ENCODE results near the gene NRCAM. TPM values are rescaled to one million over a fixed set of nuclear protein-coding genes. Genes with fewer than 3 reads are reported as not detected.

Gene NRCAM
- total RNA-seq, 4 donors from 2014 or later, result 10.1 to 19.5 (median 13.0) TPM

GRCh38 chr7:108430664-108431063, 25.6 kb downstream of the NRCAM start:
- no peaks in the 10 kb centered on the region for H3K36me3 ChIP-seq
- no peak overlapping the region for H3K27ac ChIP-seq
- H3K9me3 ChIP-seq, result no peaks in the 10 kb centered on the region
- WGBS, 2 donors, result 54 to 58% methylated on average over 1 of the region's 1 CpG
- TF ChIP-seq POLR2A (IDR thresholded peaks at IDR 0.05) (no peak), CTCF (IDR thresholded peaks at IDR 0.05) (no peak)
- DNase-seq, result no peak
- H3K27me3 ChIP-seq, result no peaks in the 10 kb centered on the region
- no peak overlapping the region for H3K4me3 ChIP-seq (replicated peaks in 1 of 3)
- no peaks in the 10 kb centered on the region for H3K4me1 ChIP-seq
- intact Hi-C loops (cut with DNase I), result no loop called here

- no peak overlapping the region for H3K4me3 ChIP-seq (replicated peaks in 1 of 3)
These were observed 28.5 kb downstream of the NRCAM start for GRCh38 chr7:108427766-108428165.

GRCh38 chr7:108425714-108426275, 30.4 kb downstream of the NRCAM start:
- H3K4me1 ChIP-seq, result peaks cover 3 to 7% of the 10 kb centered on the region in 2 donors
- no peaks in the 10 kb centered on the region for H3K27me3 ChIP-seq
- WGBS, 2 donors, result 75 to 77% methylated on average over 2 of the region's 2 CpGs
- no peak for DNase-seq
- H3K27ac ChIP-seq, result no peak overlapping the region
- no peak overlapping the region for H3K4me3 ChIP-seq (replicated peaks in 1 of 3)
- TF ChIP-seq CTCF (IDR thresholded peaks at IDR 0.05) (no peak), POLR2A (IDR thresholded peaks at IDR 0.05) (no peak)
- intact Hi-C loops (cut with DNase I), result no loop called here
- H3K36me3 ChIP-seq, result no peaks in the 10 kb centered on the region
- no peaks in the 10 kb centered on the region for H3K9me3 ChIP-seq

More at GRCh38 chr7:108427766-108428165, 28.5 kb downstream of the NRCAM start:
- no peaks in the 10 kb centered on the region for H3K27me3 ChIP-seq
- WGBS, 2 donors, result 68 to 69% methylated on average over 1 of the region's 1 CpG
- no peak for TF ChIP-seq POLR2A (IDR thresholded peaks at IDR 0.05)
- no peak for TF ChIP-seq CTCF (IDR thresholded peaks at IDR 0.05)
- no peaks in the 10 kb centered on the region for H3K4me1 ChIP-seq
- H3K36me3 ChIP-seq, result no peaks in the 10 kb centered on the region
- H3K27ac ChIP-seq, result no peak overlapping the region
- no peak for DNase-seq
- intact Hi-C loops (cut with DNase I), result no loop called here
- no peaks in the 10 kb centered on the region for H3K9me3 ChIP-seq

DNA sequence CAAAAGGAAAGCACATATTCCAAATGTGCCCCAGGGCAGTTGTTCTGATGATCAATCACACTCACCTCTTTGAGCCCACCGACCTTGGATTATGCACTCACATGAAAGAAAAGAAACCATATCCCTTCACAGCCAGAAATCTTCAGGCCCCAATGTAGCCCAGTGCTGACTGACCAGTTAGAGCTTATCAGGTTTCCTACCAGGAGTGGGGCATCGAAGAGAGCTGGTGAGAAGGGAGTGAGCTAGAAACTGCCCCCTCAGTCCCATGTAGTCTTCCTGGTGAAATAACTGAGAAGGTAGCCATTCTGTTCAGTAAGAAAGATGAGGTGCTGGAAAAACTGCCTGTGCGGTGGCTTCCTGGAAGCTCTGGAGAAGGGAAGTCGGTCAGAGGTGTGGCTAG, 32.2 kb downstream of the NRCAM start:
- 83 to 85% methylated on average over 4 of the region's 4 CpGs for WGBS, 2 donors
- Histone ChIP-seq H3K27ac (no peak overlapping the region), H3K4me3 (replicated peaks in 1 of 3) (no peak overlapping the region), H3K4me1 (peaks cover 3 to 7% of the 10 kb centered on the region in 2 donors), H3K9me3 (no peaks in the 10 kb centered on the region), H3K27me3 (no peaks in the 10 kb centered on the region), H3K36me3 (no peaks in the 10 kb centered on the region)
- intact Hi-C loops (cut with DNase I), result no loop called here
- DNase-seq, result no peak
- TF ChIP-seq POLR2A (IDR thresholded peaks at IDR 0.05) (no peak), CTCF (IDR thresholded peaks at IDR 0.05) (no peak)

DNA sequence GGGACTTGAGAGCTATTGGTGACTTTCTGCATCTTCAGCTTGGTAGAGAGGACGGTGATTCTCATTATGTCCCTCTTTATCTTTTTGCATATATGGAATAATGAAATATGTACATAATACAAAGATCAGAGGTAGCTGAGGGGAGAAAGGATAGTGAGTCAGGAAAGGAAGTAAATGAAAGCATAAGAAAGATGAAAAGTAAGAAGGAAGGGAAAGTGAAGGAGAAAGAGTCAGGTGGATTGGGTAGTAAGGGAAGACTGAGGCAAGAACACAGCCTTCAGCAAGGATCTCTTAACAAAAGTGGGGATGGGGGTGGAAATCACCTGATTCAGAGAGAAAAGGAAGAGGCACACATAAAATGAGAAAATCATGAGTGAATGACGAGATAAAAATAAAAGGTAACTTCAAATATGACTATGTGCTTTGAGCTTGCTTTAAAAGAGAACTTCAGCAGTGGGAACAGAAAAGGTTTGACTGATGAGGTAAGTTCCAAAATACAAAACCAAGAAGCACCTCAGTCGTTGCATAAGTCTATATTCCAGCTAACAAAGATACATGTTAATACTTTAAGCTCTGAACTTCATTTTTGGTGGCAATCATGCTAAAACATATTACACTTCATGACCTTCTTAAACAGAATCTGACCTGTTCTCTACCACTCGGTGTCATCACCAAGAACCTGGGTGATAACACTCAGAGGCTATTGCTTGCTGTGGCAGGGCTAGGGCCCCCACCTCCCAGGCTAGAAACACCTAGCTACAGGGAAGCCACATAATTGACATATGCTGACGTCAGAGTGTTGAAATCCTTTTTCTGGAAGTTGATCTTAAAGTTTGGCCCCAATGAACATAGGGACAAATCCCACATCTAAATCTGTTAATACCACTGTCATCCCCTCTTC, 32.9 kb downstream of the NRCAM start:
- no peaks in the 10 kb centered on the region for H3K27me3 ChIP-seq
- intact Hi-C loops (cut with DNase I), result no loop called here
- H3K9me3 ChIP-seq, result no peaks in the 10 kb centered on the region
- DNase-seq, result no peak
- H3K27ac ChIP-seq, result no peak overlapping the region
- WGBS, 2 donors, result 90 to 92% methylated on average over 5 of the region's 5 CpGs
- TF ChIP-seq CTCF (IDR thresholded peaks at IDR 0.05), result no peak
- H3K36me3 ChIP-seq, result no peaks in the 10 kb centered on the region
- no peak overlapping the region for H3K4me3 ChIP-seq (replicated peaks in 1 of 3)
- peaks cover 3 to 7% of the 10 kb centered on the region in 2 donors for H3K4me1 ChIP-seq
